Tibial nerve (tissue), 4 donors: Measurements from ENCODE around the gene VAT1L.

Source experiments
- CTCF ChIP-seq, 5 experiments: fragments of 200-600 bp in 3 of 5; fragments of 450-650 bp in 2 of 5; sonication (generic) in 3 of 5; IDR thresholded peaks; one replicate each; pipeline ENCODE4 v1.5.1; 2016 to 2019; ENCODE audit warnings: antibody characterized with exemption in 5 of 5, mild to moderate bottlenecking in 3 of 5, moderate library complexity in 2 of 5
- EP300 ChIP-seq, 2 donors: sonication (generic); formaldehyde crosslinking; IDR thresholded peaks; one replicate each; pipeline ENCODE4 v1.6.1; 2017; ENCODE audit warnings: antibody characterized with exemption in 2 of 2, mild to moderate bottlenecking in 1 of 2

DNA sequence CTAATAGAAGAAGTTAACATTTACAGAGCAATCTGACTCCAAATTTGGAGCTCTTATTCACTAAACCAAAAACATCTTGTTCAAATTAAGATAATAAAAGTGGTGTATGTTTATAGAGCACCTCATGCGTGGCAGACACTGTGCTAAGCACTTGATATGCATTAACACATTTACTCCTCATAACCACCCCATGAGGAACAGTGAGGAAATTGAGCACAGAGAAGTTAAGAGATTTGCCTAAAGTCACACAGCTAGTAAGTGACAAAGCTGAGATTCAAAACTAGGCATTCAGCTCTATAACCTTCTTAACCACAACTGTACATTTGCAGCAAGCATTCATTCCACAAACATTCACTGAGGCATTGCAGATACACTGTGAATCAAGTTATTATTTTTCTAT lies 94.0 kb downstream of the VAT1L start:
- no peak for TF ChIP-seq CTCF (IDR thresholded peaks at IDR 0.05)
- no peak for TF ChIP-seq EP300 (IDR thresholded peaks at IDR 0.05)
